PFSK-1 (cell line): Measurements from ENCODE around the gene TMC7.

Source experiments
- FOXP2 ChIP-seq: optimal IDR thresholded peaks from 2 replicates; pipeline ENCODE3; 2011; ENCODE audit warnings: borderline replicate concordance, control low read depth, inconsistent platforms; ENCODE audit not compliant: insufficient read depth; ENCODE audit errors: extremely low read length, extremely low read depth
- POLR2AphosphoS5 ChIP-seq: IDR thresholded peaks from 2 replicates; pipeline ENCODE4 v1.6.1; 2012; ENCODE audit warnings: low read depth, mild to moderate bottlenecking, control low read depth, low read length, moderate library complexity
- REST ChIP-seq, 2 experiments: IDR thresholded peaks; 2 replicates each; pipeline versions ENCODE4 v1.6.1 to v1.8.0; 2011 to 2012; ENCODE audit warnings: low read depth in 2 of 2, low read length in 2 of 2, control low read depth in 1 of 2, inconsistent platforms in 1 of 2, mild to moderate bottlenecking in 1 of 2, moderate library complexity in 1 of 2; ENCODE audit not compliant: insufficient read depth in 1 of 2
- SIN3A ChIP-seq: IDR thresholded peaks from 2 replicates; pipeline ENCODE4 v1.6.1; 2012; ENCODE audit warnings: mild to moderate bottlenecking, low read length, moderate library complexity, borderline replicate concordance; ENCODE audit not compliant: insufficient read depth
- TAF1 ChIP-seq: IDR thresholded peaks from 2 replicates; pipeline ENCODE4 v1.6.1; 2012; ENCODE audit warnings: low read length, control low read depth, borderline replicate concordance; ENCODE audit not compliant: insufficient read depth

Gene TMC7

GRCh38 chr16:18969855-18970240, 13.9 kb upstream of the TMC7 start:
- TF ChIP-seq SIN3A (no peak), TAF1 (no peak), FOXP2 (no peak), REST (IDR thresholded peaks at IDR 0.05; ENCODE audit: insufficient read depth in 1 of 2, low read depth in 2 of 2, low read length in 2 of 2) (no peak), POLR2AphosphoS5 (no peak)

GRCh38 chr16:18975109-18975508, 8.6 kb upstream of the TMC7 start:
- no peak for TF ChIP-seq FOXP2
- no peak for TF ChIP-seq TAF1
- no peak for TF ChIP-seq REST (IDR thresholded peaks at IDR 0.05; ENCODE audit: insufficient read depth in 1 of 2, low read depth in 2 of 2, low read length in 2 of 2)
- TF ChIP-seq POLR2AphosphoS5, result no peak
- TF ChIP-seq SIN3A, result no peak

DNA sequence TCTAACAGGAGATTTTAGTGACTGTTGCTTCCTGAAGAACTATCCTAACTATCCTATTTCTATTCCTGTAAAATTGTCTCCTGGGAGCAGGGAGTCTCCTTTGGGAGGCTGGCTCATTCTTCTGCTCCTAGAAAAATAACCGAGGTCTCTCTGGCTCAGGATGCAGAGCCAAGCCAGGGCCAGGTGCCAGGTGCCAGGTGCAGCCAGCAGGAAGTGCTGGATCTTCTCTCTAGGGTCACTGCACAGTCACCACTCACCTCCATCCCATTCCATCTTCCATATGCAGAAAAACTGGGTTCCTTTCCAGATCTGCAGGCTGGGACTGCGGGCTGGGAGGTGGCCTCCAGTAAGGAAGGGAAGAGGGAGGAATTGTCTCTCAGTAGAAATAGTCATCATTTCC, 3.8 kb upstream of the TMC7 start:
- TF ChIP-seq POLR2AphosphoS5, result no peak
- no peak for TF ChIP-seq FOXP2
- no peak for TF ChIP-seq SIN3A
- no peak for TF ChIP-seq REST (IDR thresholded peaks at IDR 0.05; ENCODE audit: insufficient read depth in 1 of 2, low read depth in 2 of 2, low read length in 2 of 2)
- no peak for TF ChIP-seq TAF1

GRCh38 chr16:18984435-18985005, 786 bp downstream of the TMC7 start:
- no peak for TF ChIP-seq POLR2AphosphoS5
- no peak for TF ChIP-seq SIN3A
- no peak for TF ChIP-seq REST (IDR thresholded peaks at IDR 0.05; ENCODE audit: insufficient read depth in 1 of 2, low read depth in 2 of 2, low read length in 2 of 2)
- no peak for TF ChIP-seq FOXP2
- no peak for TF ChIP-seq TAF1

GRCh38 chr16:18999045-18999393, 15.3 kb downstream of the TMC7 start:
- TF ChIP-seq REST (IDR thresholded peaks at IDR 0.05; ENCODE audit: insufficient read depth in 1 of 2, low read depth in 2 of 2, low read length in 2 of 2) (no peak), POLR2AphosphoS5 (no peak), SIN3A (no peak), FOXP2 (no peak), TAF1 (no peak)
